ENCODE results near the gene NINL. TPM values are rescaled to one million over a fixed set of nuclear protein-coding genes. Genes with fewer than 3 reads are reported as not detected.
"Not testable (repeated sequence)": the region's sequence is repeated elsewhere in the genome, so short reads cannot be mapped to it uniquely, and the experiment has no call there.

Gene NINL
- total and polyA plus RNA-seq, 4 donors = 1.9 to 3.6 (median 2.8) TPM

GRCh38 chr20:25602914-25603309, 17.6 kb upstream of the NINL start:
- peak overlapping the region; percentile 62 to 79 for H3K27ac ChIP-seq (ENCODE audit: low read depth in 1 of 2, low read length in 2 of 2)
- TF ChIP-seq RXRA (IDR thresholded peaks at IDR 0.05) = peak; percentile 29 to 70
- TF ChIP-seq YY1 (IDR thresholded peaks at IDR 0.05) = peak; percentile 37
- TF ChIP-seq HNF4A (conservative IDR thresholded peaks at IDR 0.05) = peak; percentile 52 to 62
- TF ChIP-seq EGR1 (IDR thresholded peaks at IDR 0.05; ENCODE audit: low read depth in 2 of 2) = peak in 1 of 2 donors; percentile 26
- peak; percentile 21 to 52 for TF ChIP-seq JUND (IDR thresholded peaks at IDR 0.05)
- TF ChIP-seq ZBTB33 (IDR thresholded peaks at IDR 0.05) = peak; percentile 39
- peak; percentile 53 for TF ChIP-seq FOXA2 (IDR thresholded peaks at IDR 0.05)
- TF ChIP-seq, protein P1, sequence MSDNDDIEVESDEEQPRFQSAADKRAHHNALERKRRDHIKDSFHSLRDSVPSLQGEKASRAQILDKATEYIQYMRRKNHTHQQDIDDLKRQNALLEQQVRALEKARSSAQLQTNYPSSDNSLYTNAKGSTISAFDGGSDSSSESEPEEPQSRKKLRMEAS (IDR thresholded peaks at IDR 0.05) = peak; percentile 39
- TF ChIP-seq SP1 (IDR thresholded peaks at IDR 0.05) = peak; percentile 72
- WGBS = 55% methylated on average over 9 of the region's 9 CpGs
- H3K4me1 ChIP-seq (ENCODE audit: control insufficient read depth in 4 of 4, insufficient read depth in 4 of 4, low read length in 3 of 4); H3K36me3 ChIP-seq (ENCODE audit: control insufficient read depth in 4 of 4, insufficient read depth in 3 of 4, low read depth in 1 of 4, low read length in 3 of 4); DNase-seq (ENCODE audit: low spot score); H3K9me3 ChIP-seq (ENCODE audit: control insufficient read depth in 4 of 4, low read length in 3 of 4); H3K4me3 ChIP-seq (ENCODE audit: low read depth in 1 of 3, low read length in 3 of 3); H3K9ac ChIP-seq (ENCODE audit: low read depth in 1 of 2, low read length in 2 of 2); H3K27me3 ChIP-seq (ENCODE audit: control insufficient read depth in 4 of 4, insufficient read depth in 4 of 4, low read length in 3 of 4): not testable (repeated sequence)

DNA sequence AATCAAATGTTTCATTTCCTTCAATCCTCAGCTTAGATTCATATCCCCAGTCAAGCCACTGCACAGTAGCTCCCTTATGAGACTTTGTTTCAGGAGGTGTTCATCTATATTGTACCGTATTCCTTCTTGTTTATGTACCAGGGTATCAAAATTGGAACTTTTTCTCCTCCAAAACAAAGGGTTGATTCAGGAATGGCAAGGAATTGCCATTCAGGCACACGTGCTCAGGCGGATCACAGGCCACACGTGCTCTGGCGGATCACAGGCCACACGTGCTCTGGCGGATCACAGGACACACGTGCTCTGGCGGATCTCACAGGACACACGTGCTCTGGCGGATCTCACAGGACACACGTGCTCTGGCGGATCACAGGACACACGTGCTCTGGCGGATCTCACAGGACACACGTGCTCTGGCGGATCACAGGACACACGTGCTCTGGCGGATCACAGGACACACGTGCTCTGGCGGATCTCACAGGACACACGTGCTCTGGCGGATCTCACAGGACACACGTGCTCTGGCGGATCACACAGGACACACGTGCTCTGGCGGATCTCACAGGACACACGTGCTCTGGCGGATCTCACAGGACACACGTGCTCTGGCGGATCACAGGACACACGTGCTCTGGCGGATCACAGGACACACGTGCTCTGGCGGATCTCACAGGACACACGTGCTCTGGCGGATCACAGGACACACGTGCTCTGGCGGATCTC, 17.0 kb upstream of the NINL start:
- H3K36me3 ChIP-seq (ENCODE audit: control insufficient read depth in 4 of 4, insufficient read depth in 3 of 4, low read depth in 1 of 4, low read length in 3 of 4); H3K27me3 ChIP-seq (ENCODE audit: control insufficient read depth in 4 of 4, insufficient read depth in 4 of 4, low read length in 3 of 4); DNase-seq (ENCODE audit: low spot score); H3K9me3 ChIP-seq (ENCODE audit: control insufficient read depth in 4 of 4, low read length in 3 of 4); H3K9ac ChIP-seq (ENCODE audit: low read depth in 1 of 2, low read length in 2 of 2); H3K4me1 ChIP-seq (ENCODE audit: control insufficient read depth in 4 of 4, insufficient read depth in 4 of 4, low read length in 3 of 4); H3K4me3 ChIP-seq (ENCODE audit: low read depth in 1 of 3, low read length in 3 of 3): not testable (repeated sequence)
- peak overlapping the region; percentile 62 to 79 for H3K27ac ChIP-seq (ENCODE audit: low read depth in 1 of 2, low read length in 2 of 2)
- 96% methylated on average over 39 of the region's 39 CpGs for WGBS

DNA sequence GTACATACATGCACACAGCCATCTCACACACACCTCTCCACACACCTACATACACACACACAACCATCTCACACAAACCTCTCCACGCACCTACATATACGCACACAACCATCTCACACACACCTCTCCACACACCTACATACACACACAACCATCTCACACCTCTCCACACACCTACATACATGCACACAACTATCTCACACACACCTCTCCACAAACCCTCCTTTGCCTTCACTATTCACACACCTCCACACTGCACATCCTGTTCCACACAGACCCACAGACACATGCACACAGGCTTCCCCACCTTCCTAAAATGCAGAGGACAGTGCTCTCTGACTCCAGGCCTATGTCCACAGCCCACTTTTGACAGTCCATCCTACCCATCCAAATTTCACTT, 16.3 kb upstream of the NINL start:
- peaks cover 3 to 5% (median 4%) of the 10 kb centered on the region in 4 donors for H3K4me1 ChIP-seq (ENCODE audit: control insufficient read depth in 4 of 4, insufficient read depth in 4 of 4, low read length in 3 of 4)

More for the DNA sequence above, 16.3 kb upstream of the NINL start:
- Histone ChIP-seq H3K27me3 (ENCODE audit: control insufficient read depth in 4 of 4, insufficient read depth in 4 of 4, low read length in 3 of 4) (no peaks in the 10 kb centered on the region), H3K4me3 (ENCODE audit: low read depth in 1 of 3, low read length in 3 of 3) (no peak overlapping the region), H3K9me3 (ENCODE audit: control insufficient read depth in 4 of 4, low read length in 3 of 4) (no peaks in the 10 kb centered on the region), H3K36me3 (ENCODE audit: control insufficient read depth in 4 of 4, insufficient read depth in 3 of 4, low read depth in 1 of 4, low read length in 3 of 4) (no peaks in the 10 kb centered on the region), H3K27ac (ENCODE audit: low read depth in 1 of 2, low read length in 2 of 2) (no peak overlapping the region), H3K9ac (ENCODE audit: low read depth in 1 of 2, low read length in 2 of 2) (no peak overlapping the region)
- 61% methylated on average over 2 of the region's 2 CpGs for WGBS
- no peak for DNase-seq (ENCODE audit: low spot score)
- no peak for TF ChIP-seq ZBTB33 (IDR thresholded peaks at IDR 0.05)

Data from liver (tissue), 9 donors.